SK-N-SH (cell line): Measurements from ENCODE around the gene PLD1.

Experiments
- CHD2 ChIP-seq: fragments of 150-350 bp; IDR thresholded peaks from 2 replicates; pipeline ENCODE4 v1.6.1; 2018; ENCODE audit warnings: low read length; ENCODE audit not compliant: partially characterized antibody
- EP300 ChIP-seq, 2 experiments: IDR thresholded peaks; 2 replicates each; pipeline versions ENCODE4 v1.4.0 to v1.6.1; 2012; ENCODE audit warnings: borderline replicate concordance in 1 of 2, low read depth in 1 of 2, low read length in 1 of 2
- EZH2phosphoT487 ChIP-seq: fragments of 200-600 bp; sonication (generic); IDR thresholded peaks from 2 replicates; pipeline ENCODE4 v1.6.1; 2017; ENCODE audit warnings: low read depth, mixed run types, mild to moderate bottlenecking, antibody characterized with exemption, moderate library complexity, borderline replicate concordance
- FOXJ3 ChIP-seq: sonication (generic); formaldehyde crosslinking; IDR thresholded peaks from 2 replicates; pipeline ENCODE4 v1.5.1; 2020; ENCODE audit warnings: mild to moderate bottlenecking, missing genetic modification reagents
- MXI1 ChIP-seq: IDR thresholded peaks from 2 replicates; pipeline ENCODE4 v1.6.1; 2012; ENCODE audit warnings: mild to moderate bottlenecking, low read depth, low read length, improper control_type of control experiment
- RCOR1 ChIP-seq: fragments of 150-350 bp; IDR thresholded peaks from 2 replicates; pipeline ENCODE4 v1.6.1; 2017; ENCODE audit warnings: antibody characterized with exemption, low read length
- RFX5 ChIP-seq: IDR thresholded peaks from 2 replicates; pipeline ENCODE4 v1.6.1; 2012; ENCODE audit warnings: mild to moderate bottlenecking, improper control_type of control experiment, low read length
- RXRA ChIP-seq: IDR thresholded peaks from 2 replicates; pipeline ENCODE4 v1.4.0; 2012; ENCODE audit warnings: low read depth, mild to moderate bottlenecking, borderline replicate concordance
- SMC3 ChIP-seq: IDR thresholded peaks from 2 replicates; pipeline ENCODE4 v1.6.1; 2012; ENCODE audit warnings: low read depth, low read length, improper control_type of control experiment
- TCF12 ChIP-seq: IDR thresholded peaks from 2 replicates; pipeline ENCODE4 v1.4.0; 2012
- YY1 ChIP-seq: IDR thresholded peaks from 2 replicates; pipeline ENCODE4 v1.4.0; 2012; ENCODE audit warnings: low read depth, mild to moderate bottlenecking
- TF ChIP-seq, protein P1 (sequence below): fragments of 200-600 bp; sonication (generic); IDR thresholded peaks from 2 replicates; pipeline ENCODE4 v1.6.1; 2017; ENCODE audit warnings: antibody characterized with exemption, mild to moderate bottlenecking, moderate library complexity
- TF ChIP-seq, protein P2 (sequence below): fragments of 150-350 bp; IDR thresholded peaks from 2 replicates; pipeline ENCODE4 v1.6.1; 2017; ENCODE audit warnings: antibody characterized with exemption, low read length, low read depth, borderline replicate concordance
- TF ChIP-seq, protein P3 (sequence below): IDR thresholded peaks from 2 replicates; pipeline ENCODE4 v1.4.0; 2012; ENCODE audit warnings: low read depth

DNA sequence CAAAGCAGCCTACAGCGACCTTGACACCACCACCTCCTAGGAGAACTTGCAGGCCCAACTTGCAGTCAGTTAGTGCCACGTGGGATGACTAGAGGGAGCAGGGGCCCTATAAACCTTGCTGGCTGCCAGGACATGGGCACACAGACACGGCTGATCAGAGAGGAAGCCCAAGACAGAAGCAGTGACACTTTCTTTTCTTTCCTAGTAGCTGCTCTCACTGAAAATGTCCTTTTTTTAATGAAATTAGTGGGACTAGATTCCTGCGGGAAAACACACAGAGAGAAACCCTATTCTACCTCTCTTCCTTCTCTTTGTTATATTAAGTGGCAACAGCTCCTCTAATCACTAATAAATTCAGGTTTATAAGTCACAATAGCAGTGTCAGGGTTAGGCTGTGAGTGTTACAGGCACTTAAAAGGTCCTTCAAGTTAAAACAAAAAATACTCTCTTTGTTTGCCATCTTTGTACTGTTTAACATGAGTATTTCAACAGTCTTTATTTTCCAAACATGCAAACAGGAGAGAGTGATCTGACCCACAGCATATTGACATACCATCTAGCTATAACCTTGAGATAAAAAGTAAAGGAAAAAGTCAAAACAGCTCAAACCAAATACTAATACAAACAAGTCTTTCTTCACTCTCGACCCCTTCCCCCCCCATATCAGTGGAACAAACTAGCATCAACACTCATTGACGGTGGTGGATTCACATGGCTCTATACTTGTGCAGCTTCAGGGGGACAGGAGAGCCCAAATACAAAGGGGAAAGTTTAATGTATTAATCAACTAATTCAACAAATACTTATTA lies 30.7 kb upstream of the PLD1 start:
- TF ChIP-seq, protein P1, sequence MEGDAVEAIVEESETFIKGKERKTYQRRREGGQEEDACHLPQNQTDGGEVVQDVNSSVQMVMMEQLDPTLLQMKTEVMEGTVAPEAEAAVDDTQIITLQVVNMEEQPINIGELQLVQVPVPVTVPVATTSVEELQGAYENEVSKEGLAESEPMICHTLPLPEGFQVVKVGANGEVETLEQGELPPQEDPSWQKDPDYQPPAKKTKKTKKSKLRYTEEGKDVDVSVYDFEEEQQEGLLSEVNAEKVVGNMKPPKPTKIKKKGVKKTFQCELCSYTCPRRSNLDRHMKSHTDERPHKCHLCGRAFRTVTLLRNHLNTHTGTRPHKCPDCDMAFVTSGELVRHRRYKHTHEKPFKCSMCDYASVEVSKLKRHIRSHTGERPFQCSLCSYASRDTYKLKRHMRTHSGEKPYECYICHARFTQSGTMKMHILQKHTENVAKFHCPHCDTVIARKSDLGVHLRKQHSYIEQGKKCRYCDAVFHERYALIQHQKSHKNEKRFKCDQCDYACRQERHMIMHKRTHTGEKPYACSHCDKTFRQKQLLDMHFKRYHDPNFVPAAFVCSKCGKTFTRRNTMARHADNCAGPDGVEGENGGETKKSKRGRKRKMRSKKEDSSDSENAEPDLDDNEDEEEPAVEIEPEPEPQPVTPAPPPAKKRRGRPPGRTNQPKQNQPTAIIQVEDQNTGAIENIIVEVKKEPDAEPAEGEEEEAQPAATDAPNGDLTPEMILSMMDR: no peak
- TF ChIP-seq EP300 (IDR thresholded peaks at IDR 0.05; ENCODE audit: borderline replicate concordance in 1 of 2, low read depth in 1 of 2, low read length in 1 of 2) (no peak), RCOR1 (no peak), SMC3 (no peak), CHD2 (no peak), YY1 (no peak), TCF12 (no peak), RXRA (no peak), RFX5 (no peak), EZH2phosphoT487 (no peak), MXI1 (no peak), FOXJ3 (CRISPR knock-in tag) (no peak)
- TF ChIP-seq, protein P2, sequence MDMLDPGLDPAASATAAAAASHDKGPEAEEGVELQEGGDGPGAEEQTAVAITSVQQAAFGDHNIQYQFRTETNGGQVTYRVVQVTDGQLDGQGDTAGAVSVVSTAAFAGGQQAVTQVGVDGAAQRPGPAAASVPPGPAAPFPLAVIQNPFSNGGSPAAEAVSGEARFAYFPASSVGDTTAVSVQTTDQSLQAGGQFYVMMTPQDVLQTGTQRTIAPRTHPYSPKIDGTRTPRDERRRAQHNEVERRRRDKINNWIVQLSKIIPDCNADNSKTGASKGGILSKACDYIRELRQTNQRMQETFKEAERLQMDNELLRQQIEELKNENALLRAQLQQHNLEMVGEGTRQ: no peak
- TF ChIP-seq, protein P3, sequence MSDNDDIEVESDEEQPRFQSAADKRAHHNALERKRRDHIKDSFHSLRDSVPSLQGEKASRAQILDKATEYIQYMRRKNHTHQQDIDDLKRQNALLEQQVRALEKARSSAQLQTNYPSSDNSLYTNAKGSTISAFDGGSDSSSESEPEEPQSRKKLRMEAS: no peak
